HG03558 (cell line): ENCODE results near the gene KIR3DL3.
"Not testable (repeated sequence)": the region's sequence is repeated elsewhere in the genome, so short reads cannot be mapped to it uniquely, and the experiment has no call there.

Source experiments
- ATAC-seq: cut with Tn5 transposase; IDR thresholded peaks from one replicate; pipeline ENCODE4 v1.9.1; 2021; ENCODE audit warnings: moderate number of reproducible peaks; ENCODE audit not compliant: unreplicated experiment; ENCODE audit errors: extremely low read depth

The KIR3DL3 gene

DNA sequence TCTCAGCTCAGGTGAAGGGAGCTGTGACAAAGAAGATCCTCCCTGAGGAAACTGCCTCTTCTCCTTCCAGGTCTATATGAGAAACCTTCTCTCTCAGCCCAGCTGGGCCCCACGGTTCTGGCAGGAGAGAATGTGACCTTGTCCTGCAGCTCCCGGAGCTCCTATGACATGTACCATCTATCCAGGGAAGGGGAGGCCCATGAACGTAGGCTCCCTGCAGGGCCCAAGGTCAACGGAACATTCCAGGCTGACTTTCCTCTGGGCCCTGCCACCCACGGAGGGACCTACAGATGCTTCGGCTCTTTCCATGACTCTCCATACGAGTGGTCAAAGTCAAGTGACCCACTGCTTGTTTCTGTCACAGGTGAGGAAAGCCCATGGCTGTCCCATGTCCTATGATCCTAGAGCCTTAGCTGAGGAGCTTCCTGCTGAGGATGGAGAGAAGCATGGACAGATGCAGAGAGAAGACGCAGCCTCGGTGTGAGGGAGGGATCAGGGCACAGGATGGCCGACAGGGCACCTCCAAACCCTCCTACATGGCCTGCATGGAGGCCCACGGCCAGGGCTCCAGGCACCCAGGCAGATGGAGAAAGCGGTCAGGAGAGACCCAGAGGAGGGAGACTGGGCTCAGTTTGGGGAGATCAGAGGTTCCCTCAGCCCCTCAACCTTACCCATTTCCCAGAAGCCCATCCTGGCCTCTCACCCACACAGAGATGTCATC, 51.0 kb downstream of the KIR3DL3 start:
- not testable (repeated sequence) for ATAC-seq

- not testable (repeated sequence) for ATAC-seq
Observed at GRCh38 chr19:54775830-54776229, 51.6 kb downstream of the KIR3DL3 start.

GRCh38 chr19:54777851-54778250, 53.6 kb downstream of the KIR3DL3 start:
- ATAC-seq: not testable (repeated sequence)

DNA sequence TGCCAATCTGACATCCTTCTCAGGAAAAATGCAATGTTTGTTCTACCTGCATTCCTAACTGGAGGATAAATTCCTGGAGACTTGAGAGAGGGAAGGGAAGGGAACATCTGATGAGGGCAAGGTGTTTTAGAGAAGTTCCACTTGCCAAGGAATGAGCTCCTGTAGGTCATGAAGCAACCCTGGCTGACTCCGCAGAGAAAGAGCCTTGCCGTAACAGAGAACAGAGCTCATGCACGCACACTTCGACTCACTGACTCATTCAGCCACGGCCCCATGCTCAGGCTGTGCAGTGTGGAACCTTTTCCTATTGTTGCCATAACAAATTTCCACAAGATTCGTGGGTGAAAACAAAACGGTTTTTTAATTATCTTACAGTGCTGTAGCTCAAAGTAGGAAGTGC, 54.7 kb downstream of the KIR3DL3 start:
- ATAC-seq: not testable (repeated sequence)

DNA sequence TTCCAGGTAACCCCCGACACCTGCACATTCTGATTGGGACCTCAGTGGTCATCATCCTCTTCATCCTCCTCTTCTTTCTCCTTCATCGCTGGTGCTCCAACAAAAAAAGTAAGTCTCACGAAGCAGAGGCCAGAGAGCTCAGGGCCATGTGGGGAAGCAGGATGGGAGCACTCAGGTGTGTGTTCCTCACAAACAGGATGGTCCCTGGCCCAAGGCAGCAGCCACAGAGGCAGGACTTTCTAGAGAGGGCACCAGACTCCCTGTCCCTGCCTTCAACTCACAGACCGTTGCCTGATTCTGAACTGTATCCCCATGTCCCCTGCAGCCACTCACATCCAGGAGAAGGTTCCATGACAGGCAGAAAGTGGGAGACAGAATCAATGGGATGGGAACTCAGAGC, 58.7 kb downstream of the KIR3DL3 start:
- not testable (repeated sequence) for ATAC-seq
